Sigmoid colon (tissue), 7 donors: ENCODE results near the gene SF3B5. TPM values are rescaled to one million over a fixed set of nuclear protein-coding genes. Genes with fewer than 3 reads are reported as not detected.

Source experiments
- DNase-seq: peaks from one replicate; pipeline ENCODE4 v3.0.0-alpha.2; 2019
- H3K27ac ChIP-seq, 4 donors: fragments of 200-600 bp; sonication (generic); one replicate each; pipeline ENCODE4 v1.5.1; 2016 to 2019; ENCODE audit warnings: mild to moderate bottlenecking in 1 of 4
- H3K27me3 ChIP-seq, 3 donors: fragments of 200-600 bp; sonication (generic); one replicate each; pipeline ENCODE4 v1.5.1; 2019; ENCODE audit warnings: mild to moderate bottlenecking in 1 of 3
- H3K36me3 ChIP-seq, 4 donors: fragments of 200-600 bp; sonication (generic); one replicate each; pipeline ENCODE4 v1.5.1; 2016 to 2019
- H3K4me1 ChIP-seq, 4 donors: fragments of 200-600 bp; sonication (generic); one replicate each; pipeline ENCODE4 v1.5.1; 2017 to 2019
- H3K4me3 ChIP-seq, 4 donors: fragments of 200-600 bp; sonication (generic); one replicate each; pipeline ENCODE4 v1.5.1; 2017 to 2019; ENCODE audit warnings: mild to moderate bottlenecking in 2 of 4, moderate library complexity in 1 of 4
- H3K9me3 ChIP-seq, 4 donors: fragments of 200-600 bp in 3 of 4; sonication (generic) in 3 of 4; one replicate each; pipeline versions ENCODE4 v1.5.1 to v1.6.1; 2013 to 2019
- CTCF ChIP-seq, 4 experiments: fragments of 450-650 bp in 3 of 4; fragments of 200-600 bp in 1 of 4; IDR thresholded peaks; one replicate each; pipeline ENCODE4 v1.5.1; 2016 to 2019; ENCODE audit warnings: antibody characterized with exemption in 4 of 4, mild to moderate bottlenecking in 3 of 4, moderate library complexity in 2 of 4
- EP300 ChIP-seq, 4 donors: sonication (generic); formaldehyde crosslinking; IDR thresholded peaks; one replicate each; pipeline ENCODE4 v1.6.1; 2017; ENCODE audit warnings: antibody characterized with exemption in 4 of 4
- POLR2A ChIP-seq, 2 donors: fragments of 450-650 bp; IDR thresholded peaks; one replicate each; pipeline ENCODE4 v1.6.1; 2016; ENCODE audit warnings: antibody characterized with exemption in 2 of 2, mild to moderate bottlenecking in 2 of 2, moderate library complexity in 2 of 2
- POLR2AphosphoS5 ChIP-seq, 4 donors: sonication (generic); formaldehyde crosslinking; IDR thresholded peaks; one replicate each; pipeline ENCODE4 v1.6.1; 2017; ENCODE audit warnings: antibody characterized with exemption in 4 of 4
- WGBS, 2 donors: extraction: QIAGEN DNeasy Blood & Tissue Kit; methylation state at CpG; one replicate each; pipeline ENCODE4 v1.1.7; 2013; 5-methylcytosine and 5-hydroxymethylcytosine counted together
- intact Hi-C: fragments of 100-400 bp; cut with DNase I; formaldehyde crosslinking; loops from one replicate; pipeline ENCODE4 v1.15.1; 2023
- polyA plus RNA-seq, 3 donors: library from polyadenylated mRNA; stranded (reverse); fragments of 200-250 nt; gene quantifications; one replicate each; pipeline ENCODE4 v1.2.3, GENCODE V29; 2013
- total RNA-seq, 4 donors: library from RNA; depleted of rRNA; stranded (reverse); fragments of >200 nt; gene quantifications; one replicate each; pipeline ENCODE4 v1.1.0, GENCODE V29; 2016
- donor health status: healthy with polysubstance abuse.
- donor health status: Bipolar disorder and iron deficiency.
- donor health status: healthy.

Gene SF3B5
- total and polyA plus RNA-seq, 7 donors, result 110 to 370 (median 200) TPM

GRCh38 chr6:144127097-144127496 lies 31.7 kb upstream of the SF3B5 start:
- 84 to 85% methylated on average over 6 of the region's 6 CpGs for WGBS, 2 donors
- no peak for DNase-seq
- H3K4me1 ChIP-seq, result no peaks in the 10 kb centered on the region
- H3K36me3 ChIP-seq, result no peaks in the 10 kb centered on the region
- intact Hi-C loops, result no loop called here
- TF ChIP-seq EP300 (IDR thresholded peaks at IDR 0.05) (no peak), CTCF (IDR thresholded peaks at IDR 0.05) (no peak), POLR2AphosphoS5 (IDR thresholded peaks at IDR 0.05) (no peak), POLR2A (IDR thresholded peaks at IDR 0.05) (no peak)
- no peak overlapping the region for H3K4me3 ChIP-seq
- no peak overlapping the region for H3K27ac ChIP-seq
- no peaks in the 10 kb centered on the region for H3K27me3 ChIP-seq
- no peaks in the 10 kb centered on the region for H3K9me3 ChIP-seq

DNA sequence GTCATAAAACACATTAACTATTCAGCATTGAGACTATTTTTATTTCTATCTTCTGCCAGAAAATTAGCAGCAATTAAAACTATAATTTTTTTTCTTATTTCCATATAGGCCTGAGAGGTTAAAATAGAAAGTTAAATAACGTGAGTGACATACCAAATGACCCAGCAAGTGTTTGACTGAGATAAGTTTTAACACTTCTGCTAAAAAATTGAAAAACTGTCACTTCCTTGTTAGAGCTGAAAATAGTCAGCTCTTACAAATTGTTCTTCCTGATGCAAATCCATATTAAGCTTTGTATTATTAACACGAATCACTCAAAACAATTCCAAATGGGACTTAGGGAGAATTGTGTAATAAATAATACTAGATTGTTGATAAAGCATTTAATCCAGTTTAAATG lies 28.5 kb upstream of the SF3B5 start:
- WGBS, 2 donors, result 39 to 78% methylated on average over 2 of the region's 2 CpGs

DNA sequence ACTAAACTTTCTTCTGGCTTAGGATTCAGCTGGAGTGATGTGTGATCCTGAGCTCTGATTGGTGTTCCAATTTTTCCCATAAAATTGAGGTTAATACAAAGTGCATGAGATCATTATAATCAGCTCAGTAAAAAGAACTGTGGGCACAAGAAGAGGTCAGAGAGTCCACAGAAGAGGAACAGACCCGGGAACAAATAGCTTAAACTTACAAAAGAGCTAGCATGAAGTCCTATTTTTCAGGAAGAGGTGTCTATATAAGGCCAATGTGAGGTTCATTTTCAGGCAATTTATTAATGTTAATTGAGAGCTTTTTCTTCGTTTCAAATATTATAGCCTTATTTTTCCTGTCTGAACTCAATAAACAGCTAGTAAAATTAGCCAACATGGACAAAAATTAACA lies 28.0 kb upstream of the SF3B5 start:
- no peak for DNase-seq
- no peaks in the 10 kb centered on the region for H3K27me3 ChIP-seq
- TF ChIP-seq POLR2AphosphoS5 (IDR thresholded peaks at IDR 0.05) (no peak), EP300 (IDR thresholded peaks at IDR 0.05) (no peak), CTCF (IDR thresholded peaks at IDR 0.05) (no peak), POLR2A (IDR thresholded peaks at IDR 0.05) (no peak)
- intact Hi-C loops, result no loop called here
- WGBS, 2 donors, result 45 to 69% methylated on average over 2 of the region's 2 CpGs
- no peaks in the 10 kb centered on the region for H3K9me3 ChIP-seq
- H3K27ac ChIP-seq, result no peak overlapping the region
- H3K36me3 ChIP-seq, result no peaks in the 10 kb centered on the region
- H3K4me3 ChIP-seq, result no peak overlapping the region
- no peaks in the 10 kb centered on the region for H3K4me1 ChIP-seq

More for the DNA sequence above, 28.5 kb upstream of the SF3B5 start:
- H3K36me3 ChIP-seq, result no peaks in the 10 kb centered on the region
- H3K4me3 ChIP-seq, result no peak overlapping the region
- H3K9me3 ChIP-seq, result no peaks in the 10 kb centered on the region
- no peaks in the 10 kb centered on the region for H3K4me1 ChIP-seq
- H3K27me3 ChIP-seq, result no peaks in the 10 kb centered on the region
- intact Hi-C loops, result no loop called here
- TF ChIP-seq EP300 (IDR thresholded peaks at IDR 0.05), result no peak
- TF ChIP-seq POLR2A (IDR thresholded peaks at IDR 0.05), result no peak
- TF ChIP-seq POLR2AphosphoS5 (IDR thresholded peaks at IDR 0.05), result no peak
- no peak for TF ChIP-seq CTCF (IDR thresholded peaks at IDR 0.05)
- no peak for DNase-seq
- H3K27ac ChIP-seq, result no peak overlapping the region

GRCh38 chr6:144122861-144123260 lies 27.5 kb upstream of the SF3B5 start:
- H3K4me1 ChIP-seq, result no peaks in the 10 kb centered on the region
- H3K27ac ChIP-seq, result no peak overlapping the region
- TF ChIP-seq CTCF (IDR thresholded peaks at IDR 0.05), result no peak
- TF ChIP-seq POLR2AphosphoS5 (IDR thresholded peaks at IDR 0.05), result no peak
- TF ChIP-seq EP300 (IDR thresholded peaks at IDR 0.05), result no peak
- no peak for TF ChIP-seq POLR2A (IDR thresholded peaks at IDR 0.05)
- no peak for DNase-seq
- H3K27me3 ChIP-seq, result no peaks in the 10 kb centered on the region
- no peak overlapping the region for H3K4me3 ChIP-seq
- intact Hi-C loops, result no loop called here
- no peaks in the 10 kb centered on the region for H3K9me3 ChIP-seq
- no peaks in the 10 kb centered on the region for H3K36me3 ChIP-seq

DNA sequence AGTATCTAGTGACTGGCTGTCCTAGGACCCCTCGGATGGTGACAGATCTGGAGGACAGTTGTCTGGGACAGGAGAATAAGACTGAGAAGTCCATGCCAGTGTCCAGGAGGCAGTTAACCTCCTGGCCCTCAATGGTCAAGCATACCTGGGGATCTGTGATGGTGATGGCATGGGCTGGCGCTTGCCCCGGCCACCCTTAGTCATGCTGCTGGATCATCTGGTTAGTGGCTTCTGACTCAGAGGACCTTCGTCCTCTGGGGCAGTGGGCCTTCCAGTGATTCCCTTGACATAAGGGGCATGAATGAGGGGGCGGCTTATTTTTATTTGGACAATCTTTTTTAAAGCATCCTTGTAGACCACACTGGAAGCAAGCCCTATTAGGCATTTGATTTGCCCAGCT lies 24.0 kb upstream of the SF3B5 start:
- Histone ChIP-seq H3K9me3 (no peaks in the 10 kb centered on the region), H3K4me3 (no peak overlapping the region), H3K27me3 (no peaks in the 10 kb centered on the region), H3K27ac (no peak overlapping the region), H3K4me1 (no peaks in the 10 kb centered on the region), H3K36me3 (no peaks in the 10 kb centered on the region)
- WGBS, 2 donors, result 95 to 96% methylated on average over 5 of the region's 5 CpGs
- TF ChIP-seq CTCF (IDR thresholded peaks at IDR 0.05) (no peak), POLR2A (IDR thresholded peaks at IDR 0.05) (no peak), EP300 (IDR thresholded peaks at IDR 0.05) (no peak), POLR2AphosphoS5 (IDR thresholded peaks at IDR 0.05) (no peak)
- intact Hi-C loops, result no loop called here
- no peak for DNase-seq
